Osteoblast (primary cell): ENCODE measurements around the gene SNW1. TPM values are rescaled to one million over a fixed set of nuclear protein-coding genes. Genes with fewer than 3 reads are reported as not detected.
A peak's percentile ranks its signal among the peaks of the same experiment; 100 is the strongest.
"Not testable (repeated sequence)": the region's sequence is repeated elsewhere in the genome, so short reads cannot be mapped to it uniquely, and the experiment has no call there.

Source experiments
- DNase-seq: peaks from one replicate; pipeline ENCODE4 v3.0.0; 2011; ENCODE audit warnings: low spot score, mixed read lengths; ENCODE audit not compliant: insufficient read length; ENCODE audit errors: missing footprints
- H2AFZ ChIP-seq: 2 replicates; pipeline ENCODE4 v1.6.0; 2011; ENCODE audit warnings: mild to moderate bottlenecking, low read length
- H3K27ac ChIP-seq: 2 replicates; pipeline ENCODE4 v1.5.1; 2011; ENCODE audit warnings: mild to moderate bottlenecking, low read depth, low read length, moderate library complexity
- H3K27me3 ChIP-seq: 2 replicates; pipeline ENCODE4 v1.6.0; 2012; ENCODE audit warnings: mild to moderate bottlenecking, control low read depth, inconsistent platforms, low read length, moderate library complexity; ENCODE audit not compliant: insufficient read depth
- H3K36me3 ChIP-seq: 2 replicates; pipeline ENCODE4 v1.5.1; 2011; ENCODE audit warnings: mild to moderate bottlenecking, low read length, control low read depth, moderate library complexity; ENCODE audit not compliant: insufficient read depth
- H3K4me1 ChIP-seq: 2 replicates; pipeline ENCODE4 v1.5.1; 2011; ENCODE audit warnings: mild to moderate bottlenecking, low read length, control low read depth, moderate library complexity; ENCODE audit not compliant: insufficient read depth
- H3K4me2 ChIP-seq: 2 replicates; pipeline ENCODE4 v1.6.0; 2011; ENCODE audit warnings: mild to moderate bottlenecking, low read length; ENCODE audit not compliant: insufficient read depth
- H3K4me3 ChIP-seq: fragments of 200-600 bp; sonication (generic); 3 replicates; pipeline ENCODE4 v1.5.1; 2012; ENCODE audit warnings: mild to moderate bottlenecking, low read length, inconsistent platforms; ENCODE audit not compliant: insufficient read depth
- H3K79me2 ChIP-seq: 2 replicates; pipeline ENCODE4 v1.6.0; 2012; ENCODE audit warnings: mild to moderate bottlenecking, low read length, control low read depth, inconsistent platforms; ENCODE audit not compliant: insufficient read depth
- H3K9me3 ChIP-seq: 2 replicates; pipeline ENCODE4 v1.5.1; 2011; ENCODE audit warnings: low read depth, low read length, control low read depth
- H4K20me1 ChIP-seq: 2 replicates; pipeline ENCODE4 v1.6.0; 2012; ENCODE audit warnings: mild to moderate bottlenecking, low read length, control low read depth; ENCODE audit not compliant: insufficient read depth
- total RNA-seq: library from RNA; depleted of rRNA; stranded (reverse); fragments of >200 nt; gene quantifications from 2 replicates; pipeline ENCODE4 v1.2.3, GENCODE V29; 2012
- TF ChIP-seq, protein P1 (sequence below): IDR thresholded peaks from 2 replicates; pipeline ENCODE4 v1.5.1; 2011; ENCODE audit warnings: mild to moderate bottlenecking, low read depth, low read length, moderate library complexity; ENCODE audit errors: extremely low read depth

The SNW1 gene
- total RNA-seq, 1 donor = 59.4 TPM

DNA sequence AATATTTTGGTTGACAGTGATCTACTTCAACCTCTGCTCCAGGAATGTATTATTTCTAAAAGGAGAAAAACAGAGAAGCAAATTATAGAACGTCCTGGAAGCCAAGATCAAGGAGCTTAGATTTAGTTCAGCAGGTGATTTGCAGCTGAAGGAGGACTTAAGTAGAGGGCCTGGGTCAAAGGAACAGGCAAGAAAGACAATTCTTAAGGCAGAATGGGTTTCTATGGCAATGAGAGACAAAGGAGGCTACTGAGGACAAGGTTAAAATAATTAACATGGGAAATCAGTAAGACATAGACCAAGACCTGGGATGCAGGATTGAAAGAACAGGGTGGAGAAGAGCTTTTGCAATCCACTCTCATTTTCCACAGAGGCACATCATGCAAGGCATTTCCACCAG is 2.4 kb upstream of the SNW1 start:
- H4K20me1 ChIP-seq = peaks cover 14% of the 10 kb centered on the region
- H3K36me3 ChIP-seq = no peaks in the 10 kb centered on the region
- no peaks in the 10 kb centered on the region for H3K27me3 ChIP-seq
- no peak overlapping the region for H3K4me2 ChIP-seq
- TF ChIP-seq, protein P1, sequence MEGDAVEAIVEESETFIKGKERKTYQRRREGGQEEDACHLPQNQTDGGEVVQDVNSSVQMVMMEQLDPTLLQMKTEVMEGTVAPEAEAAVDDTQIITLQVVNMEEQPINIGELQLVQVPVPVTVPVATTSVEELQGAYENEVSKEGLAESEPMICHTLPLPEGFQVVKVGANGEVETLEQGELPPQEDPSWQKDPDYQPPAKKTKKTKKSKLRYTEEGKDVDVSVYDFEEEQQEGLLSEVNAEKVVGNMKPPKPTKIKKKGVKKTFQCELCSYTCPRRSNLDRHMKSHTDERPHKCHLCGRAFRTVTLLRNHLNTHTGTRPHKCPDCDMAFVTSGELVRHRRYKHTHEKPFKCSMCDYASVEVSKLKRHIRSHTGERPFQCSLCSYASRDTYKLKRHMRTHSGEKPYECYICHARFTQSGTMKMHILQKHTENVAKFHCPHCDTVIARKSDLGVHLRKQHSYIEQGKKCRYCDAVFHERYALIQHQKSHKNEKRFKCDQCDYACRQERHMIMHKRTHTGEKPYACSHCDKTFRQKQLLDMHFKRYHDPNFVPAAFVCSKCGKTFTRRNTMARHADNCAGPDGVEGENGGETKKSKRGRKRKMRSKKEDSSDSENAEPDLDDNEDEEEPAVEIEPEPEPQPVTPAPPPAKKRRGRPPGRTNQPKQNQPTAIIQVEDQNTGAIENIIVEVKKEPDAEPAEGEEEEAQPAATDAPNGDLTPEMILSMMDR = no peak
- H2AFZ ChIP-seq = no peak overlapping the region
- H3K9me3 ChIP-seq = no peaks in the 10 kb centered on the region
- peaks cover 20% of the 10 kb centered on the region for H3K4me1 ChIP-seq
- no peak overlapping the region for H3K27ac ChIP-seq
- no peak overlapping the region for H3K4me3 ChIP-seq
- no peak for DNase-seq
- peaks cover 27% of the 10 kb centered on the region for H3K79me2 ChIP-seq

- H3K4me2 ChIP-seq = peak overlapping the region; percentile 93
- peak; percentile 71 for DNase-seq
- peaks cover 20% of the 10 kb centered on the region for H3K4me1 ChIP-seq
- H3K27me3 ChIP-seq = no peaks in the 10 kb centered on the region
- no peaks in the 10 kb centered on the region for H3K36me3 ChIP-seq
- peak overlapping the region; percentile 99 for H3K4me3 ChIP-seq
- no peaks in the 10 kb centered on the region for H3K9me3 ChIP-seq
- TF ChIP-seq, protein P1 = peak; percentile 27
- H3K79me2 ChIP-seq = peaks cover 46% of the 10 kb centered on the region
- peak overlapping the region; percentile 100 for H2AFZ ChIP-seq
- peaks cover 19% of the 10 kb centered on the region for H4K20me1 ChIP-seq
- peak overlapping the region; percentile 99 for H3K27ac ChIP-seq
Observed at GRCh38 chr14:77761205-77761931, 412 bp upstream of the SNW1 start.

DNA sequence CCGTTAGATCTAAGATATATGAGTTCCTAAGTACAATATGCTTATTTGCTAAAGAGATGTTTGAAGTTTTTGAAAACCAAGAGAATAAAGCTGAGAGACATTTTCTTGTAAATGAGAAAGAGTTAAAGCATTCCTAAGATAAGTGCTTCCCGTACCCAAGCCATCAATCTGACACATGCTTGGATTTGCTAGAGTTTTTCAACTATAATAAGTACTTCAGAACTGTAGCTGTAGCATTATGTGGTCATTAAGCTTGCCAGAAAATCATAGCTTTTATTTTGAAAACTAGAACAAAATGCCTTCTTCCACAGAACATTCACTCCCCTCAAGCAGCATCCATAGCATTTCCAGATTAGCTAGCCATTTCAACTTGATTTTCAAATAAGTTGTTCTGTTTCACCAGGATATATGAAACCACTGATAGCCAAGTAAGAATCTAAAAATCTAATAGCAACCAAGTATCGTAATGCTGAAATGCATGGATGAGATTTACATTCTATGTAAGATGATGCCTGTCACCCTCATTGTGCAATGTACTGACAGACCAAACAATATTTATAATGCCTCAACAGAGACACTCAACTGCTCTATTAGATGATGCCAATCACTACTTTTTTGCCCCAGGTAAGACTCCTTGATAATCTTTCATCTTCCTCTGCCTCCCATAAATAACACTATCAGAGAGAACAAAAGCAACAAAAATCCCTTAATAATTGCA is 8.0 kb downstream of the SNW1 start:
- Histone ChIP-seq H3K4me1 (no peaks in the 10 kb centered on the region), H4K20me1 (peaks cover 19% of the 10 kb centered on the region), H3K4me2 (no peak overlapping the region), H3K27ac (no peak overlapping the region), H3K9me3 (no peaks in the 10 kb centered on the region), H3K79me2 (peaks cover 50% of the 10 kb centered on the region), H3K27me3 (no peaks in the 10 kb centered on the region), H3K4me3 (no peak overlapping the region), H2AFZ (no peak overlapping the region), H3K36me3 (peaks cover 40% of the 10 kb centered on the region)
- DNase-seq = no peak
- TF ChIP-seq, protein P1 = no peak

GRCh38 chr14:77752266-77752665 is 8.7 kb downstream of the SNW1 start:
- peaks cover 43% of the 10 kb centered on the region for H3K79me2 ChIP-seq

GRCh38 chr14:77747425-77747824 is 13.5 kb downstream of the SNW1 start:
- not testable (repeated sequence) for H2AFZ ChIP-seq, H3K4me1 ChIP-seq, H3K27me3 ChIP-seq, H3K4me2 ChIP-seq, H3K4me3 ChIP-seq, H3K27ac ChIP-seq, H3K9me3 ChIP-seq, DNase-seq
- H3K79me2 ChIP-seq = peaks cover 32% of the 10 kb centered on the region
- H4K20me1 ChIP-seq = peaks cover 24% of the 10 kb centered on the region
- H3K36me3 ChIP-seq = peaks cover 29% of the 10 kb centered on the region

More at GRCh38 chr14:77752266-77752665, 8.7 kb downstream of the SNW1 start:
- Histone ChIP-seq H3K4me1 (no peaks in the 10 kb centered on the region), H3K4me3 (no peak overlapping the region), H4K20me1 (peaks cover 16% of the 10 kb centered on the region), H3K9me3 (no peaks in the 10 kb centered on the region), H3K4me2 (no peak overlapping the region), H3K27ac (no peak overlapping the region), H3K36me3 (peaks cover 40% of the 10 kb centered on the region), H2AFZ (no peak overlapping the region), H3K27me3 (no peaks in the 10 kb centered on the region)
- TF ChIP-seq, protein P1 = no peak
- DNase-seq = no peak
